ENCODE results near the gene SFXN4.

The SFXN4 gene

DNA sequence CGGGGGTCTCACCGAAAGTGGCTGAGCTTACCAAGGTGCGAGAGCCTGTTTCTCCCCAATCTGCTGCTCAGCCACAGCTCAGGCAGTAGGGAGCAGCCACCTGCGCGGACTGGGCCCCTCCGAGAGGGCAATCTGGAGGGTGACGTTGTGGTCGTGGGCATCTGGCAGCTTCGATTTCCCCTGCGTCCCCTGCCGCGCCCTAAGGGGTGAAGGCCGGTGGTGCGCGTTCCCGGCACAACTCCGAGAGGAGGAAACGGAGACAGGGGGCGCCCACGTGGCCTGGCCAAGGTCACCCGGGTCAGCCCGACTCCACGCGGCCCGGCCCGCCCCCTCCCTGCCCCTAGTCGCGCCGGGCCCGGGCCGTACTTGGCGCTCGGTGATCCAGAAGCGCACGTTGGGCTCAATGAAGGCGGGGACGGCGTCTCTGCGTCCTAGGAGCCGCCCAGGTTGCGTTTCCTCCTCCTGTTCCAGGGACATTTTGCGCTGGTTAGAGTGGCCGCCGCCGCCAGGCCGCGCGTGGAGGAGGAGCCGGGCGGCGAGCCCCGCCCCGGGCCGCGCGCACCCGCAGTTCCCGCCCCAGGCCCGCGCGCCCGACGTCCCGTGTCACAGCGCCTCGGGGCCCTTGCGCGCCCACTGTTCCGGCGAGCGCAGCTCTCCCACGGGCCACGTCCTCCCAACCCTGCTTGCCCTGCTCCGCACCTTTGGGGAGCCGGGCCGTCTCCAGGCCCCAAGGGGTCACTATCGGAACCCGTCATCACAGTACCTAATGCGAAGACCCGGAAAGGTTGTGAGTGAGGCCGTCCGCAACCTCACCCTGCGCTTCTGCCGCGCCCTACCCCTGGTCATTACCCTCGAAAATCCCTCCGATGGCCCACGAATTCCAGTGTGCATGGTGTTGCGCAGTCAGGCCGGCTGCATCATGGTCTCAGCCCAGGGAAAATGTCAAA, at the start of gene SFXN4:
TSS of gene SFXN4 (minus strand) at position 544 of the 947 bp plus-strand sequence. CDS start at position 477, 67 bp downstream.
- Mint-ChIP-seq H3K27me3 (no peaks in the 10 kb centered on the region), H3K36me3 (ENCODE audit: low read depth) (peaks cover 58% of the 10 kb centered on the region)

GRCh38 chr10:119211625-119212441, 46.3 kb upstream of the SFXN4 start:
- H3K4me1 Mint-ChIP-seq: peaks cover 67% of the 10 kb centered on the region
- no peaks in the 10 kb centered on the region for H3K27me3 Mint-ChIP-seq
- DNase-seq: no peak
- no peaks in the 10 kb centered on the region for H3K9me3 Mint-ChIP-seq
- peak overlapping the region; percentile 90 for H3K27ac Mint-ChIP-seq
- ATAC-seq: no peak
- peaks cover 4% of the 10 kb centered on the region for H3K36me3 Mint-ChIP-seq (ENCODE audit: low read depth)
- H3K4me3 Mint-ChIP-seq: peak overlapping the region; percentile 69

More for the DNA sequence above, at the start of gene SFXN4:
- ATAC-seq (peak; percentile 93), DNase-seq (peak; percentile 83)
- peak within 1 kb of the TSS; percentile 72 for H3K27ac Mint-ChIP-seq
- H3K9me3 Mint-ChIP-seq: no peaks in the 10 kb centered on the region
- peak within 1 kb of the TSS; percentile 85 for H3K4me3 Mint-ChIP-seq
- H3K4me1 Mint-ChIP-seq: peaks cover 40% of the 10 kb centered on the region

DNA sequence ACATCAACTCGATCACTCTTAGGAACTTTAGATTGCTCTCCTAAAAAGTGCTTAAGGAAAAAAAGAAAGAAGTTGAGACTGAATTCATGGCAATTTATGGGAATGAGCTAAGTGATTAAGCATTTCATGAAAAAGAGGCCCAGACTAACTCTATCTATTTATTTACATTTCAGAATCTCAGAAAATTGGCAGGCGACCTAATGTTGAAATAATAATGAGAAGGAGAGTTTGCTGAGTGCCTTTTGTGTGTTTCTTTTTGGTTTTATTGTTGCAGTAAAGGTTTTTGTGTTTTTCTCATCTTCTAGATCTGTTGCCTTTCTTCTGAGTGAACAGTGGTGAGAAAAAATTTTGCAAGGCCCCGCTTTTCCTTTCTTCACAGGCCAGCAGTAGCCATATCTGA, 45.7 kb upstream of the SFXN4 start:
- H3K9me3 Mint-ChIP-seq: no peaks in the 10 kb centered on the region
- no peaks in the 10 kb centered on the region for H3K27me3 Mint-ChIP-seq
- H3K4me1 Mint-ChIP-seq: peaks cover 70% of the 10 kb centered on the region
- H3K36me3 Mint-ChIP-seq (ENCODE audit: low read depth): peaks cover 4% of the 10 kb centered on the region
- H3K4me3 Mint-ChIP-seq: peak overlapping the region; percentile 69
- ATAC-seq (no peak), DNase-seq (no peak)
- peak overlapping the region; percentile 90 for H3K27ac Mint-ChIP-seq

- Mint-ChIP-seq H3K36me3 (ENCODE audit: low read depth) (peaks cover 4% of the 10 kb centered on the region), H3K4me3 (peak overlapping the region; percentile 69)
Measured at GRCh38 chr10:119210633-119211032, 45.1 kb upstream of the SFXN4 start.

GRCh38 chr10:119209736-119210355, 44.3 kb upstream of the SFXN4 start:
- no peaks in the 10 kb centered on the region for H3K27me3 Mint-ChIP-seq
- peaks cover 4% of the 10 kb centered on the region for H3K36me3 Mint-ChIP-seq (ENCODE audit: low read depth)
- peak overlapping the region; percentile 97 for H3K4me3 Mint-ChIP-seq
- no peak for DNase-seq
- peak overlapping the region; percentile 96 for H3K27ac Mint-ChIP-seq
- H3K4me1 Mint-ChIP-seq: peaks cover 65% of the 10 kb centered on the region
- no peaks in the 10 kb centered on the region for H3K9me3 Mint-ChIP-seq
- ATAC-seq: no peak

More at GRCh38 chr10:119210633-119211032, 45.1 kb upstream of the SFXN4 start:
- ATAC-seq (no peak), DNase-seq (no peak)
- Mint-ChIP-seq H3K4me1 (peaks cover 69% of the 10 kb centered on the region), H3K27ac (peak overlapping the region; percentile 90), H3K9me3 (no peaks in the 10 kb centered on the region), H3K27me3 (no peaks in the 10 kb centered on the region)

- H3K4me1 Mint-ChIP-seq: peaks cover 63% of the 10 kb centered on the region
- H3K4me3 Mint-ChIP-seq: peak overlapping the region; percentile 97
- H3K9me3 Mint-ChIP-seq: no peaks in the 10 kb centered on the region
Measured at GRCh38 chr10:119209035-119209735, 43.7 kb upstream of the SFXN4 start.

GRCh38 chr10:119208553-119208940, 43.0 kb upstream of the SFXN4 start:
- H3K27me3 Mint-ChIP-seq: no peaks in the 10 kb centered on the region
- no peak for DNase-seq
- peak overlapping the region; percentile 96 for H3K27ac Mint-ChIP-seq
- no peaks in the 10 kb centered on the region for H3K9me3 Mint-ChIP-seq
- peaks cover 4% of the 10 kb centered on the region for H3K36me3 Mint-ChIP-seq (ENCODE audit: low read depth)
- peaks cover 57% of the 10 kb centered on the region for H3K4me1 Mint-ChIP-seq
- peak overlapping the region; percentile 97 for H3K4me3 Mint-ChIP-seq
- ATAC-seq: no peak

More at GRCh38 chr10:119209035-119209735, 43.7 kb upstream of the SFXN4 start:
- Mint-ChIP-seq H3K36me3 (ENCODE audit: low read depth) (peaks cover 4% of the 10 kb centered on the region), H3K27ac (peak overlapping the region; percentile 96), H3K27me3 (no peaks in the 10 kb centered on the region)
- ATAC-seq: peak; percentile 38
- peak; percentile 77 for DNase-seq

DNA sequence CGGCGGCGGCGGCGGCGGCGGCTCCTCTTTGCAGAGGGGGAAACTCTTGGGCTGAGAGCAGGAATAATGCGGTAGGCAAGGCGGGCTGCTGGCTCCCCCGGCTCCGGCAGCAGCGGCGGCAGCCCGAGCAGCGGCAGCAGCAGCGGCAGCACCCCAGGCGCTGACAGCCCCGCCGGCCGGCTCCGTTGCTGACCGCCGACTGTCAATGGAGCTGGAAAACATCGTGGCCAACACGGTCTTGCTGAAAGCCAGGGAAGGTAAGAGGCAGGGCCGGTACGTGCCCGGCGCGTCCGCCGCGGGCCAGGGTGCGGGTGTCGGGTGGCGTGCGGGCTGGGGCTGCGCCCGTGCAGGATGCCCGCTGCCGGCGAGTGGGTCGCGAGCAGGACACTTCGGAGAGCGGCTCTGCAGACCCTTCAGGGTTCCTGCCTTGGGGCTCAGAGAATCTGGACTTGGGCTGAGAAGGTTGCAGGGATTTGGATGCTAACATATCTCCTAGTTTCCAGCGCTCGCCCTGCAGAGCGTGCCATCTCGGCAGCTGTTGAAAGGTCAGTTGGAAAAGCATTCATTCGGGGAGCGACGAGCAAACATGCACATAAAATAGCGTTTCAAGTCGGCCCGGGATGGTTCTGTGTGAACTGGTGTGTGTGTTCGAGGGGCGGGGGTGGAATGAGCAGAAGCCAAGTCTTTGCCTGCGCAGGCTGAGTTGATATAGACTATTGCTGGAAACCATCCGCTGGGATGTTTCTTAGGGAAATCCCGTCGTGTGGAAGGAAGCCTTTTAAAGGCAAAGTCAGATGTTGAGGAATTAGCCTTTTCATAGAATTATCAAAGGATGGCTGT, 42.4 kb upstream of the SFXN4 start:
- H3K4me1 Mint-ChIP-seq: peaks cover 53% of the 10 kb centered on the region

DNA sequence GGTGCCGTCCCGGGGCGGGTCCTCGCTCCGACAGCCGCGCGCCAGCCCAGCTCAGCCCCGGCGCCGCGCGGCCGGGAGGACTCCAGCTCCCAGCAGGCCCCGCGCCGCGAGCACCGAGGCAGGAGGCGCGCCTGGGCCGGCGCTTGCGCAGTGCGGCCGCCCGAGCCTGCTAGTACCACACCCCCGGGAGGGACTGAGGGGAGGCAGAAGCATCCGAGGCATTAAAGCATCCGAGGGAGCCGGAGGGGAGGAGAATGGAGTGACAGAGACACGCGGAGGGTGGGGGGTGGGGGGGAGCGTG, 41.8 kb upstream of the SFXN4 start, which contains the start of gene GRK5:
TSS of gene GRK5 (plus strand) at position 206 of the 301 bp plus-strand sequence. CDS start 347 bp downstream, outside the sequence.
- DNase-seq (peak; percentile 94), ATAC-seq (peak; percentile 84)
- peaks cover 47% of the 10 kb centered on the region for H3K4me1 Mint-ChIP-seq
- H3K4me3 Mint-ChIP-seq: peak within 1 kb of the TSS; percentile 97
- H3K9me3 Mint-ChIP-seq: no peaks in the 10 kb centered on the region
- H3K27ac Mint-ChIP-seq: peak within 1 kb of the TSS; percentile 96
- H3K27me3 Mint-ChIP-seq: no peaks in the 10 kb centered on the region
- H3K36me3 Mint-ChIP-seq (ENCODE audit: low read depth): no peaks in the 10 kb centered on the region

More for the DNA sequence above, 42.4 kb upstream of the SFXN4 start:
- H3K9me3 Mint-ChIP-seq: no peaks in the 10 kb centered on the region
- peak overlapping the region; percentile 96 for H3K27ac Mint-ChIP-seq
- peaks cover 4% of the 10 kb centered on the region for H3K36me3 Mint-ChIP-seq (ENCODE audit: low read depth)
- ATAC-seq: peak; percentile 6
- peak; percentile 49 for DNase-seq
- no peaks in the 10 kb centered on the region for H3K27me3 Mint-ChIP-seq
- H3K4me3 Mint-ChIP-seq: peak overlapping the region; percentile 97

DNA sequence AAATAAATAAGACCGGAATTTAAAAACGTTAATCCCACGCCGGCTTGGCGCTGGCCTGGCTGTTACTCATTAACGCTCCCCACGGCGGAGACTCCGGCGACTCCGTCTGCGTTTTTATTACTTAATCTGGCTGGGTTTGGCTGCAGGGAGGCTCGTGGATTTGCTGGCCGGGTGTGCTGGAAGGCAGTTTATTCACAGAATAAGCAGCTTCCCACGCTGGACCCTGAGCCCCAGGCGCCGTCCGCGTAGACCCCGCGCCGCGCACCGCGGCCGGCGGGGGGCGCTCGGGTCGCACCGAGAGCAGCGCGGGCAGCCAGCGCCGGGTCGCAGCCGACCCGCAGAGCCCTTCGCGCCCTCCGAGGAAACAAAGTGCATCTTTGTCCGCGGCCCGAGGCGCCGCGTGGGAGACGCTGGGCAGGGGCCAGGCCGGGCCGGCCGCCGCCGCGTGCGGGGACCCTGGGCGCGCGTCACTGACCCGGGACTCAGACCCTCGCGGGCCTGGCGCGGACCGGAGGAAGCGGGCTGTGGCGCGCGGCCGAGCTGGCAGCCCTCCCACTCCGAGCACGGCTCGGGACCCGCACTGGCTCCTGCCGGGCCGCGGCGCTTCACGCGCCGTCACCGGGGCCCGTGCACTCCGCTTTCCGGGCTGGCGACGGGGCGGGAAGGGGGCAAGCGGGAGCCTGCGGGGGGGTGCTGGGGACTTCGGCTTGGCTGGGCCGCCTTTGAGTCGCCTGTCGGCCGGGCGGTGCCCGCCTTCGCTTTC, 41.3 kb upstream of the SFXN4 start:
- peak overlapping the region; percentile 82 for H3K4me3 Mint-ChIP-seq
- ATAC-seq: peak; percentile 60
- DNase-seq: peak; percentile 79
- H3K4me1 Mint-ChIP-seq: peaks cover 41% of the 10 kb centered on the region
- no peaks in the 10 kb centered on the region for H3K9me3 Mint-ChIP-seq
- H3K27me3 Mint-ChIP-seq: no peaks in the 10 kb centered on the region
- H3K36me3 Mint-ChIP-seq (ENCODE audit: low read depth): no peaks in the 10 kb centered on the region
- peak overlapping the region; percentile 91 for H3K27ac Mint-ChIP-seq

DNA sequence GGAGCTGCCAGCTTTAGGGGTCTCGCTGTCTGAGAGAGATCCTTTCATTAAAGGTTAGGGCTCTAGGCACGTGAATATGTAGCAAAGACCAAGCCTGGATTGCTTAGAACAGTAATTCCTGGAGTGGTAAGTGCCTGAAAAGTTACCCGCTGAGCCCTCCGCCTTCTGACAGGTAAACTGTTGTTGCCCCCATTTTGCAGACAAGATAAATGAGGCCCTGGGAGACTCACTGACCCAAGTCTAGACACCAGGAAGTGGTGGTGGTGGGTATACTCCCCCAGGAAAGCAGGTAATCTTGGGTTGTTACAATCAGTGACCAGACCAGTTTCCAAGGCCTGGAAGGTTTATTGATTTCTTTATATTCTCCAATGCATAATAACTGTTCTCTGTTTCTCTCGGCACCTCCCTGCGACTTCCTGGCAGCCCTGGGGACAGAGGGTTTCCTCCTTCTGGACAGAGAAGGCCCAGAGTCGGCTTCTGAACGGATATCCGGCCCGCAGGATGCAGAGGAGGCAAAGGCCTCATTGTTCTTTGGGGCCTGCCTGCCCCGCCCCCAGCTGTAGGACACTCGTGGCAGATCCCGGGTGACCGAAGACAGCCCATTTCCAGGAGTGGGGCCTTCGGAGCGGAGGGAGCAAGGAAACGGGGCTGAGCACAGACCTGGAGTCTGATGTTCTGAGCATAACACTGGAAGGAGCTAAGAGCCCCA, 40.5 kb upstream of the SFXN4 start:
- peak; percentile 53 for DNase-seq
- H3K4me1 Mint-ChIP-seq: peaks cover 34% of the 10 kb centered on the region
- no peaks in the 10 kb centered on the region for H3K27me3 Mint-ChIP-seq

GRCh38 chr10:119203006-119203405, 37.5 kb upstream of the SFXN4 start:
- Mint-ChIP-seq H3K4me3 (no peak overlapping the region), H3K4me1 (peaks cover 23% of the 10 kb centered on the region), H3K36me3 (ENCODE audit: low read depth) (no peaks in the 10 kb centered on the region), H3K27ac (no peak overlapping the region), H3K27me3 (peaks cover 2% of the 10 kb centered on the region), H3K9me3 (no peaks in the 10 kb centered on the region)
- DNase-seq: no peak
- ATAC-seq: no peak

More for the DNA sequence above, 40.5 kb upstream of the SFXN4 start:
- H3K27ac Mint-ChIP-seq: peak overlapping the region; percentile 91
- no peaks in the 10 kb centered on the region for H3K36me3 Mint-ChIP-seq (ENCODE audit: low read depth)
- no peaks in the 10 kb centered on the region for H3K9me3 Mint-ChIP-seq
- no peak for ATAC-seq
- H3K4me3 Mint-ChIP-seq: peak overlapping the region; percentile 82

All from activated naive CD8-positive, alpha-beta T cell treated with anti-CD3 and anti-CD28 coated beads, Interleukin-2, amount 50 U/mL, for 24 hours (primary cell).